H9 (cell line): ENCODE measurements around the gene LYSMD3. TPM values are rescaled to one million over a fixed set of nuclear protein-coding genes. Genes with fewer than 3 reads are reported as not detected.

Experiments used
- DNase-seq: peaks from one replicate; pipeline ENCODE4 v3.0.0-alpha.2; 2017
- H2AFZ ChIP-seq: one replicate; pipeline ENCODE4 v1.6.1; 2013; ENCODE audit warnings: mild to moderate bottlenecking, low read length, control low read depth, moderate library complexity
- H2AK5ac ChIP-seq: 2 replicates; pipeline ENCODE4 v1.6.1; 2013; ENCODE audit warnings: low read length, control low read depth, mixed read lengths; ENCODE audit not compliant: insufficient read length
- H2BK120ac ChIP-seq: one replicate; pipeline ENCODE4 v1.6.1; 2013; ENCODE audit warnings: low read depth, mild to moderate bottlenecking, low read length, control low read depth, inconsistent platforms; ENCODE audit not compliant: poor library complexity, severe bottlenecking
- H2BK12ac ChIP-seq: 2 replicates; pipeline ENCODE4 v1.6.1; 2013; ENCODE audit warnings: low read length, control low read depth, mixed read lengths, low read depth; ENCODE audit not compliant: insufficient read length
- H2BK15ac ChIP-seq: 2 replicates; pipeline ENCODE4 v1.6.1; 2013; ENCODE audit warnings: low read depth, low read length, control low read depth
- H2BK20ac ChIP-seq: one replicate; pipeline ENCODE4 v1.6.1; 2013; ENCODE audit warnings: low read depth, mild to moderate bottlenecking, low read length, control low read depth, inconsistent platforms; ENCODE audit not compliant: poor library complexity, severe bottlenecking
- H2BK5ac ChIP-seq: 2 replicates; pipeline ENCODE4 v1.6.1; 2013; ENCODE audit warnings: low read length, control low read depth, mixed read lengths; ENCODE audit not compliant: insufficient read length
- H3K14ac ChIP-seq: 2 replicates; pipeline ENCODE4 v1.6.1; 2013; ENCODE audit warnings: low read length, control low read depth; ENCODE audit not compliant: insufficient read depth
- H3K18ac ChIP-seq: 2 replicates; pipeline ENCODE4 v1.6.1; 2013; ENCODE audit warnings: low read depth, mild to moderate bottlenecking, mixed read lengths, low read length, control low read depth; ENCODE audit not compliant: insufficient read length
- H3K23ac ChIP-seq: 2 replicates; pipeline ENCODE4 v1.6.1; 2013; ENCODE audit warnings: low read length, control low read depth, mixed read lengths, low read depth; ENCODE audit not compliant: insufficient read length
- H3K23me2 ChIP-seq: 2 replicates; pipeline ENCODE4 v1.6.1; 2013; ENCODE audit warnings: low read depth, mild to moderate bottlenecking, mixed read lengths, low read length, control low read depth; ENCODE audit not compliant: insufficient read length, poor library complexity, severe bottlenecking
- H3K27ac ChIP-seq: 2 replicates; pipeline ENCODE4 v1.5.1; 2013; ENCODE audit warnings: low read length, control low read depth, mixed read lengths, low read depth; ENCODE audit not compliant: insufficient read length
- H3K27me3 ChIP-seq: 2 replicates; pipeline ENCODE4 v1.6.1; 2013; ENCODE audit warnings: low read length, control low read depth, inconsistent platforms; ENCODE audit not compliant: insufficient read depth
- H3K4ac ChIP-seq: 2 replicates; pipeline ENCODE4 v1.6.1; 2013; ENCODE audit warnings: low read depth, mild to moderate bottlenecking, control low read depth, inconsistent platforms, low read length, moderate library complexity
- H3K4me1 ChIP-seq: 2 replicates; pipeline ENCODE4 v1.6.1; 2013; ENCODE audit warnings: low read length, control low read depth, inconsistent platforms; ENCODE audit not compliant: insufficient read depth
- H3K4me2 ChIP-seq: 2 replicates; pipeline ENCODE4 v1.6.1; 2013; ENCODE audit warnings: low read length, control low read depth, mixed read lengths; ENCODE audit not compliant: insufficient read length, insufficient read depth
- H3K56ac ChIP-seq: 2 replicates; pipeline ENCODE4 v1.6.1; 2013; ENCODE audit warnings: low read depth, mild to moderate bottlenecking, mixed read lengths, low read length, control low read depth; ENCODE audit not compliant: insufficient read length
- H3K79me1 ChIP-seq: 2 replicates; pipeline ENCODE4 v1.6.1; 2013; ENCODE audit warnings: low read depth, mild to moderate bottlenecking, moderate library complexity, low read length, control low read depth, inconsistent platforms; ENCODE audit not compliant: insufficient read depth, poor library complexity, severe bottlenecking
- H3K79me2 ChIP-seq: 2 replicates; pipeline ENCODE4 v1.6.1; 2013; ENCODE audit warnings: low read length, control low read depth, inconsistent platforms; ENCODE audit not compliant: insufficient read depth
- H3K9ac ChIP-seq: 2 replicates; pipeline ENCODE4 v1.6.1; 2013; ENCODE audit warnings: low read length, control low read depth, mixed read lengths; ENCODE audit not compliant: insufficient read length; ENCODE audit errors: extremely low read depth
- H3K9me3 ChIP-seq: one replicate; pipeline ENCODE4 v1.6.1; 2013; ENCODE audit warnings: low read depth, low read length, inconsistent platforms; ENCODE audit not compliant: control insufficient read depth
- H3T11ph ChIP-seq: one replicate; pipeline ENCODE4 v1.6.1; 2013; ENCODE audit warnings: mild to moderate bottlenecking, low read length, control low read depth, inconsistent platforms
- H4K20me1 ChIP-seq: one replicate; pipeline ENCODE4 v1.6.1; 2013; ENCODE audit not compliant: control insufficient read depth, insufficient read length, insufficient read depth
- H4K5ac ChIP-seq: 2 replicates; pipeline ENCODE4 v1.6.1; 2013; ENCODE audit warnings: low read depth, mild to moderate bottlenecking, mixed read lengths, low read length, control low read depth; ENCODE audit not compliant: insufficient read length
- H4K8ac ChIP-seq: replicated peaks from 2 replicates; pipeline ENCODE4 v1.6.1; 2013; ENCODE audit warnings: low read length, control low read depth, mixed read lengths, low read depth; ENCODE audit not compliant: insufficient read length
- H4K91ac ChIP-seq: 2 replicates; pipeline ENCODE4 v1.6.1; 2013; ENCODE audit warnings: low read depth, mild to moderate bottlenecking, moderate library complexity, mixed read lengths, low read length, control low read depth; ENCODE audit not compliant: insufficient read length
- H3K27ac Mint-ChIP-seq, 3 experiments: 2 replicates in 2 of 3; 3 replicates in 1 of 3; pipeline ENCODE4 v1.8.0; 2020 to 2021; ENCODE audit warnings: mixed read lengths in 3 of 3, mild to moderate bottlenecking in 1 of 3, moderate library complexity in 1 of 3
- H3K27me3 Mint-ChIP-seq: 2 replicates; pipeline ENCODE4 v1.8.0; 2021; ENCODE audit warnings: low read depth, mild to moderate bottlenecking, moderate library complexity, mixed read lengths
- H3K36me3 Mint-ChIP-seq, 3 experiments: 2 replicates in 2 of 3; 3 replicates in 1 of 3; pipeline ENCODE4 v1.8.0; 2020 to 2021; ENCODE audit warnings: low read depth in 3 of 3, mixed read lengths in 3 of 3; ENCODE audit not compliant: insufficient read depth in 1 of 3
- H3K4me1 Mint-ChIP-seq, 2 experiments: 2 replicates each; pipeline ENCODE4 v1.8.0; 2020; ENCODE audit warnings: mixed read lengths in 2 of 2
- H3K4me3 Mint-ChIP-seq, 2 experiments: 2 replicates in 1 of 2; 3 replicates in 1 of 2; pipeline ENCODE4 v1.8.0; 2020 to 2021; ENCODE audit warnings: mild to moderate bottlenecking in 2 of 2, mixed read lengths in 2 of 2, moderate library complexity in 1 of 2
- H3K9me3 Mint-ChIP-seq, 2 experiments: 2 replicates in 1 of 2; 3 replicates in 1 of 2; pipeline ENCODE4 v1.8.0; 2020; ENCODE audit warnings: mild to moderate bottlenecking in 2 of 2, mixed read lengths in 2 of 2, moderate library complexity in 1 of 2
- WGBS: extraction: QIAGEN DNeasy Blood & Tissue Kit; methylation state at CpG from one replicate; pipeline ENCODE4 v1.1.7; 2013; ENCODE audit warnings: missing lambda C conversion rate, low lambda C conversion rate, mixed read lengths; ENCODE audit not compliant: insufficient read length; ENCODE audit errors: extremely low coverage; 5-methylcytosine and 5-hydroxymethylcytosine counted together
- total RNA-seq: library from RNA; stranded (reverse); gene quantifications from 2 replicates; pipeline ENCODE4 v1.2.1, GENCODE V29; 2021
- TF ChIP-seq, protein P1 (sequence below): fragments of 200-600 bp; sonication (generic); conservative IDR thresholded peaks from 3 replicates; pipeline ENCODE4 v1.8.0; 2021; ENCODE audit warnings: antibody characterized with exemption, mild to moderate bottlenecking

The LYSMD3 gene
- total RNA-seq, 1 experiment from 2014 or later = 14.0 TPM

DNA sequence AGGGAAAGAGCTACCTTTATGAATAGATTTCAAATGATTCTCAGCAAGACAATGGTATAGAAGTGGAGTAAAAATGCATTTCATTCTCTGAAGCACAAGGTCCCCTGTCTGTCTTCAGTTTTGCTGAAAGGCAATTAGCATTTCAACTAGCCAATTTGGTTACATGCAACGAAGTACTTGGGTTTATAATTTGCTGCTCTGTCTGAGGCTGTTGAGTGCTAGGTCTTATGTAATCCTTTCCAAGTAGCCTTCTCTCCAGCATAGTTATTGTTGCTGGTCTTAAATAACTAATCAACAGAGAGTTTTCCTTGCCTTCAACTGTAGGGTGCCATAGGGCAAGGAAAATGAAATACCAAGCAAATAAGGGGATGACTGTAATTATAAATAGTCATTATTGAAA is 33.7 kb upstream of the LYSMD3 start:
- no peak overlapping the region for H3K56ac ChIP-seq
- no peak overlapping the region for H2BK20ac ChIP-seq
- H2BK120ac ChIP-seq = no peak overlapping the region
- no peaks in the 10 kb centered on the region for H3K79me1 ChIP-seq
- no peak overlapping the region for H2AK5ac ChIP-seq
- H3T11ph ChIP-seq = no peak overlapping the region
- H3K9ac ChIP-seq = no peak overlapping the region
- H3K36me3 Mint-ChIP-seq = peaks cover 5 to 27% (median 26%) of the 10 kb centered on the region in 3 experiments; a peak in 6 of 7 replicates
- no peak overlapping the region for H2BK5ac ChIP-seq
- TF ChIP-seq, protein P1, sequence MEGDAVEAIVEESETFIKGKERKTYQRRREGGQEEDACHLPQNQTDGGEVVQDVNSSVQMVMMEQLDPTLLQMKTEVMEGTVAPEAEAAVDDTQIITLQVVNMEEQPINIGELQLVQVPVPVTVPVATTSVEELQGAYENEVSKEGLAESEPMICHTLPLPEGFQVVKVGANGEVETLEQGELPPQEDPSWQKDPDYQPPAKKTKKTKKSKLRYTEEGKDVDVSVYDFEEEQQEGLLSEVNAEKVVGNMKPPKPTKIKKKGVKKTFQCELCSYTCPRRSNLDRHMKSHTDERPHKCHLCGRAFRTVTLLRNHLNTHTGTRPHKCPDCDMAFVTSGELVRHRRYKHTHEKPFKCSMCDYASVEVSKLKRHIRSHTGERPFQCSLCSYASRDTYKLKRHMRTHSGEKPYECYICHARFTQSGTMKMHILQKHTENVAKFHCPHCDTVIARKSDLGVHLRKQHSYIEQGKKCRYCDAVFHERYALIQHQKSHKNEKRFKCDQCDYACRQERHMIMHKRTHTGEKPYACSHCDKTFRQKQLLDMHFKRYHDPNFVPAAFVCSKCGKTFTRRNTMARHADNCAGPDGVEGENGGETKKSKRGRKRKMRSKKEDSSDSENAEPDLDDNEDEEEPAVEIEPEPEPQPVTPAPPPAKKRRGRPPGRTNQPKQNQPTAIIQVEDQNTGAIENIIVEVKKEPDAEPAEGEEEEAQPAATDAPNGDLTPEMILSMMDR = no peak
- no peaks in the 10 kb centered on the region for H3K27me3 ChIP-seq
- peaks cover 56 to 61% of the 10 kb centered on the region in 2 experiments for H3K4me1 Mint-ChIP-seq
- no peak overlapping the region for H3K4ac ChIP-seq
- H3K9me3 ChIP-seq = no peaks in the 10 kb centered on the region
- no peak overlapping the region for H2AFZ ChIP-seq
- no peak for DNase-seq
- H3K4me1 ChIP-seq = peaks cover 7% of the 10 kb centered on the region; the same call in 1 of the 2 replicates
- no peak overlapping the region for H3K23ac ChIP-seq
- H3K27ac ChIP-seq = peak overlapping the region; percentile 72
- H3K18ac ChIP-seq = no peak overlapping the region
- peaks cover 24 to 32% of the 10 kb centered on the region in 2 experiments for H3K9me3 Mint-ChIP-seq
- no peak overlapping the region for H4K5ac ChIP-seq
- H4K20me1 ChIP-seq = no peaks in the 10 kb centered on the region
- no CpG with 5 or more reads among the region's 1 CpG for WGBS
- no peak overlapping the region for H4K91ac ChIP-seq
- peak overlapping the region in 2 of 3 experiments; percentile 94 to 97; a peak in 4 of 7 replicates for H3K27ac Mint-ChIP-seq
- peak overlapping the region; percentile 69 for H3K4me2 ChIP-seq
- H4K8ac ChIP-seq = no peak overlapping the region
- H3K4me3 Mint-ChIP-seq = peak overlapping the region in 1 of 2 experiments; percentile 93; a peak in 2 of 5 replicates
- no peaks in the 10 kb centered on the region for H3K23me2 ChIP-seq
- H2BK15ac ChIP-seq = no peak overlapping the region
- H3K27me3 Mint-ChIP-seq = no peaks in the 10 kb centered on the region
- H3K14ac ChIP-seq = no peak overlapping the region
- H3K79me2 ChIP-seq = peaks cover 23% of the 10 kb centered on the region; the same call in 1 of the 2 replicates
- H2BK12ac ChIP-seq = no peak overlapping the region
